ENCODE measurements around the gene SPATA2. TPM values are rescaled to one million over a fixed set of nuclear protein-coding genes. Genes with fewer than 3 reads are reported as not detected.
A peak's percentile ranks its signal among the peaks of the same experiment; 100 is the strongest.

The SPATA2 gene
- total and polyA plus RNA-seq, 2 of the 13 experiments (the other 11 are each of a cell fraction or from before 2014, with no cell fraction given): 3.2 to 8.7 TPM

GRCh38 chr20:49906101-49906604 is 9.2 kb downstream of the SPATA2 start:
- Histone ChIP-seq H3K36me3 (replicated peaks in 1 of 2; ENCODE audit: control insufficient read depth in 1 of 2, insufficient read depth in 2 of 2, low read length in 2 of 2) (peaks cover 40 to 60% of the 10 kb centered on the region in 2 experiments), H3K4me2 (ENCODE audit: low read depth, low read length) (no peak overlapping the region), H3K79me2 (ENCODE audit: insufficient read depth, low read length) (peaks cover 21% of the 10 kb centered on the region), H3K9ac (ENCODE audit: insufficient read depth, low read depth, low read length) (no peak overlapping the region), H3K27ac (ENCODE audit: extremely low read length, insufficient read depth, low read length) (no peak overlapping the region), H3K4me3 (replicated peaks in 1 of 3; ENCODE audit: insufficient read depth in 1 of 3, low read depth in 2 of 3, low read length in 3 of 3) (no peak overlapping the region), H3K4me1 (ENCODE audit: insufficient read depth, low read length) (peaks cover 46% of the 10 kb centered on the region), H4K20me1 (ENCODE audit: insufficient read depth, low read length) (no peaks in the 10 kb centered on the region), H2AFZ (ENCODE audit: low read length) (no peak overlapping the region), H3K9me3 (ENCODE audit: low read length) (no peaks in the 10 kb centered on the region), H3K27me3 (ENCODE audit: control insufficient read depth in 1 of 2, insufficient read depth in 2 of 2, low read length in 2 of 2) (no peaks in the 10 kb centered on the region)
- DNase-seq (ENCODE audit: low spot score) (no peak), FAIRE-seq (no peak), ATAC-seq (no peak)
- in situ Hi-C loops (cut with HindIII; ENCODE audit: extremely low pct_ligation_motif_present, low pct_unique_long_range_greater_than_20kb): no loop called here
- intact Hi-C loops (cut with micrococcal nuclease; ENCODE audit: unreplicated experiment): no loop called here
- CTCF ChIA-PET (ENCODE audit: low intra/inter-chr PET ratio, low total read pairs): no interaction called here
- no TSS peak for BruUV-seq (replicated peaks)
- POLR2A ChIA-PET: interaction anchor here (5.0 kb wide), 1 partner anchor 10 kb away, joined by 36 read pairs; the partner anchor contains the start of gene SPATA2
- WGBS (ENCODE audit: low lambda C conversion rate): 96% methylated on average over 37 of the region's 37 CpGs
- no peak for TF ChIP-seq NAIF1 (CRISPR knock-in tag; IDR thresholded peaks at IDR 0.05; ENCODE audit: borderline replicate concordance)
- no peak for TF ChIP-seq ZNF143 (CRISPR knock-in tag; IDR thresholded peaks at IDR 0.05)
- no peak for TF ChIP-seq ZNF576 (CRISPR knock-in tag; IDR thresholded peaks at IDR 0.05)
- 0 out of 4 replicates have a peak, but pooled peaks of 1 of the 2 experiments have one; percentile 48 for TF ChIP-seq KLF16 (CRISPR knock-in tag; IDR thresholded peaks at IDR 0.05)
- TF ChIP-seq HNF1A (IDR thresholded peaks at IDR 0.05; ENCODE audit: low read depth): no peak
- TF ChIP-seq HNF1A (CRISPR knock-in tag; IDR thresholded peaks at IDR 0.05; ENCODE audit: borderline replicate concordance): no peak
- peak; percentile 40 for TF ChIP-seq AGO2 (optimal IDR thresholded peaks at IDR 0.05; ENCODE audit: low read depth, low read length)
- no peak for TF ChIP-seq MATR3 (CRISPR knock-in tag; IDR thresholded peaks at IDR 0.05)
- TF ChIP-seq ZBTB38 (CRISPR knock-in tag; IDR thresholded peaks at IDR 0.05): 0 out of 2 replicates have a peak, but pooled peaks have one; percentile 6
- peak; percentile 9 for TF ChIP-seq HNRNPLL (IDR thresholded peaks at IDR 0.05; ENCODE audit: low read depth, low read length, poor library complexity, severe bottlenecking)
- no peak for TF ChIP-seq ZFY (CRISPR knock-in tag; IDR thresholded peaks at IDR 0.05)
- TF ChIP-seq PRMT3 (CRISPR knock-in tag; IDR thresholded peaks at IDR 0.05; ENCODE audit: borderline replicate concordance, low read depth): no peak
- no peak for TF ChIP-seq ZNF224 (CRISPR knock-in tag; IDR thresholded peaks at IDR 0.05)
- no peak for TF ChIP-seq ZBTB33 (CRISPR knock-in tag; IDR thresholded peaks at IDR 0.05)

All from HepG2 (cell line).